ENCODE results near the gene SRSF10.
A peak's percentile ranks its signal among the peaks of the same experiment; 100 is the strongest.
"Not testable (repeated sequence)": the region's sequence is repeated elsewhere in the genome, so short reads cannot be mapped to it uniquely, and the experiment has no call there.

The SRSF10 gene

DNA sequence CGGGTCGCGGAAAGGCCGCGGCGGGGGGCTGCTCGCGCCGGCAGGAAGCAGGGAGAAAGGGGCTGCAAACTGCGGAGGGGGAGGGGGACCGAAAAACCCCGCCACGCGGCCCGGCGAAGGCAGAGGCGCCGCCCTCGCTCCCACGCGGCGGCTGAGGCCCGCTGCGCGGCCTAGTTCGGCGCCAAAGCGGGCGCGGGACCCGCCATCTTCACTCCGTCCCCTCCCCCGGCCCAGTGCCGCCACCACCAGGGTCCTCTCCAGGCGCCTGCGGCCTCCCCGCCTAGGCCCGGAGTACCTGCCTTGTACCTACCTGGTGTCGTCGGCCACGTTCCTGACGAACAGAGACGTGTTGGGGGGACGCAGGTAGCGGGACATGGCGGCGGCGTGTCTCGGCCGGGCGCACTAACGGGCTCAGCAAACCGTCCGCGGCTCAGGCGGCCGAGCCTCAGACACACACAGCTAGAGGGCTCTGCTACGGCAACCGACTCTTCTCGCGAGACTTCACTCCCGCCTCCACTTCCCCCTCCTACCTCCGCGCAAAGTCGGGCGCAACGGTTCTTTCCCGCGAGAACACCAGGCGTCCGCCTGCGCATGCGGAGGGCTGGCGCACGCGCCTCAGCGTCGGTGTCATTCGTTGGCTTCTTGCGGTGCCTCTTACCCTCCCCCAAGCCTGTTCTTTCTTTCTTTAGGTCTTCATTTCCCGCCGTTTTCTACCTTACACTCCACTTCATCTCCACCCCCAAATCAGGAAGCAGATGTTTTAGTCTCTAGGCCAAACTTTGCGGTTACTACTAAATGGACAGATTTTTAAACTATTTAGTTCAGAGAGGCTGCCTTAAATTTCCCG lies at the start of gene SRSF10:
SRSF10 (minus strand) TSS at position 447 of the 847 bp plus-strand sequence; CDS start at position 375, 72 bp downstream.
- peak; percentile 92 for DNase-seq

DNA sequence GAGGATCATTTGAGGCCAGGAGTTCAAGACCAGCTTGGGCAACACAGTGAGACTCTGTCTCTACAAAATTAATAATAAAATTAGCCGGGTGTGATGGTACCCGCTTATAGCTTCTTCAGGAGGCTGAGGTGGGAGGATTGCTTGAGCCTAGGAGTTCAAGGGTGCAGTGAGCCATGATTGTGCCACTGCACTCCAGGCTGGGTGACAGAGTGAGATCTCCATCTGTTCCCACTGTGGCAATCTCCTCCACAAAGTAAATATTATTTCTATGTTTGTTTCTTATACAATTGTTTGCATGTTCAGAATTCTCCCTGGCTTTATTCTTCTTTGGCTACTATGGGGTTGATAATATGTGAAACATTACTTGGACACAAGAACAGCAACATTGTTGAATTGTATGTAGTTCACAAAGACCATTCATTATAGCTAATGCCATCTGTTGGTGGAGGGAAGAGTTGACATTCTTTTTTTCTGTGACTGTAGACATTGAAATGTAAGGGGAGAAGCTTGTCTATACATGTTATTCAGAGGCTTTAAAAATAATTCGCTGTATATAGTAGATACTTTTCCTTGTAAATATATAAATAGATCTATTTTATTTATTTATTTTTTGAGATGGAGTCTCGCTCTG lies 47.8 kb upstream of the SRSF10 start:
- DNase-seq: no peak

DNA sequence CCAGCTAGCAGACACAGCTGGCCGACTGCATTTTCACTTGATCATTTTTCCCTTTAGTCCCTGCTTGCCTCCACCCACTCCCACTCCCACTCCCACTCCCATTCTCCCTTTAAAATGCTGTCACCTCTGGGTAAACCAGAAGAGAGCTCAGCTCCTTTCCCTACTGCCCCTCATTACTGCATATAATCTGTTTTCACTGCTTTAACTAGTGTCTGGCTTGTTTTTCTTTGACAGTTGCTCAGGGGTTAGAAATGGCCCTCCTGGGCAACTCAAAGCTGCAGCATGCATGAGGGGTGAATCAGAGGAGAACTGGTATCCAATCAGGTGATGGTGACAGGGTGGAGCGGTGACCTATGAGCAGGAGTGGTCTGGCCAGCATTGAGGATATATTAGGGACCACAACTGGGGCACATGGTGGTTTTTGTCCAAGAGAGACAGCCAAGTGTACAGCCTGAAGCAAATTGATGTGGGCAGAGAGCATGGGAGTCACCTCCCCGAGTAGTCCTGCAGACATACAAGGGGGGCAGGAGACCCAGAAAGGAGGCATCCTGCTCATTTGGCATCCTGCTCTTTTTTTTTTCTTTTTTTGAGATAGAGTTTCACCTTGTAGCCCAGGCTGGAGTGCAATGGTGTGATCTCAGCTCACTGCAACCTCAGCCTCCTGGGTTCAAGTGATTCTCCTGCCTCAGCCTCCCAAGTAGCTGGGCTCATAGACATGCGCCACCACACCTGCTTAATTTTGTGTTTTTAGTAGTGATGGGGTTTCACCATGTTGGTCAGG lies 42.6 kb upstream of the SRSF10 start:
- no peak for DNase-seq

DNA sequence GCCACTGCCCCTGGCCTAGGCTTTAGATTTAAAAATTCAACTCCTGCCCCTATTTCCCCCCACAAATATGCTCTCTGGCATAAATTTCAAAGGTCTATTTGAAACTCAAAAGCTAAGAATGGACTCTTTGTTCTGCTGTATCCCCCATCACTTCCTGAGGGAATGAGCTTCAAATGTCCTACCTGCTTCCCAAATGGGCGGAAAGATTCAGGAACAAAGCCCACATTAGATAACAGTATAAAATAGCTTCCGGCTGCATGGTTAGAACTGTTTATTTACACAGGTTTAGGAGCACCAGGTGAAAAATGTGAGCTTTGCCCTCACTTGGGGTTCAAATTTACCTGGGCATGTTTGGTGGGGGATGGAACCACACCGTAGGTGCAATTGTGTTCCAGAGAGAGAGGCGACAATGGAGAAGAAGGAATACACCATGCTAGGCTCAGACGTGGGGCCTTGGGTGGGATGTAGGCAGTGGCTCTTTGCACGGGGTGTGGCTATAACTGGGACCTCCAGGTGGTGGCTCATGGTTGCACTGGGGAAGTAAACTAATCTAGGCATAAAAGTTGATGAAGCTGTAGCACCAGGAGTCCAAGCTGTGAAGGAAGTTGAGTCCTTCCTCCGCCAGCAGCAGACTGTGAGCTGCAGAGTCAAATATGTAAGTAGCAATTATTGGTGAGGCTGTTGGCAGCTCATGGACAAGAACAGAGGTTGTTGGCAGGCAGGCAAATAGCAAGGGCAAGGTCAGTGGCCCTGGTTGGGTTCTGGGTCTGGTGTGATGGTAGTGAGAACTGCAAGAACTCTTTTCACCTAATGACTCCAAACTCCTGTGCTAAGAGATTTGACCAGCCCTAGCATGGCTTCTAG lies 41.5 kb upstream of the SRSF10 start:
- peak; percentile 4 for DNase-seq

DNA sequence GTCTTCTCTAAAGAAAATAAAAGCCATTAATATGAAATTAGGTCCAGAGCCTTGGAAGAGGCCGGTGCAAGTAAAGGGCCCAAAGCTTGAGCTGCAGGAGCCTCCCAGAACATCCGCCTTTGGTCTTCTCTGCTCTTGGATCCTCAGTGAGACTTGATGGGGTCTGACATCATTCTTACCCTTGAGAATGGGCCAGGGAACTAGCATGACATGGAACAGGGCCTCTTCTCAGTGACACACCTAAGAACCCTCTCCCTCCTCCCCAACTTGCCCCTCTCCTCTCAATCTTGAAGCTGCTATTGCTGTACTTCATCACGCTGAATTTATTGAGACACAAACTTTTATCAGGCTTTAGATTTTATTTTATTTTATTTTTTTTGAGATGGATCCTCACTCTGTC lies 40.3 kb upstream of the SRSF10 start:
- no peak for DNase-seq

DNA sequence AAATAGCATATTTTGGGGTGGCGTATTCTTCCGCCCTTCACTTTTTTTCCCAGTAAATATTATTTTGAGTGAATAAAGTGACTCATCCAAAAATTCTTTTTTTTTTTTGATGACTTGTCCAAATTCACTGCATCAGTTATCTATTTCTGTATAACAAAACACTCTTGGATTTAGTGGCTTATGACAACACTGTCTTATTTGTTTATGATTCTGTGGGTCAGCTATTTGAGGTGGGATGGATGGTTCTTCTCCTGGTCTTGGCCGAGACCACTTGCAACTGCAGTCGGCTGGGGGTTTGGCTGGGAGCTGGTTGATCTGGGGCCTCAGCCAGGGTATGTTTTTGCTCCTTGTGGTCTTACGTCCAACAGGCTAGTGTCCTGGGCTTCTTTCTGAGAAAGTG lies 39.9 kb upstream of the SRSF10 start:
- DNase-seq: no peak

DNA sequence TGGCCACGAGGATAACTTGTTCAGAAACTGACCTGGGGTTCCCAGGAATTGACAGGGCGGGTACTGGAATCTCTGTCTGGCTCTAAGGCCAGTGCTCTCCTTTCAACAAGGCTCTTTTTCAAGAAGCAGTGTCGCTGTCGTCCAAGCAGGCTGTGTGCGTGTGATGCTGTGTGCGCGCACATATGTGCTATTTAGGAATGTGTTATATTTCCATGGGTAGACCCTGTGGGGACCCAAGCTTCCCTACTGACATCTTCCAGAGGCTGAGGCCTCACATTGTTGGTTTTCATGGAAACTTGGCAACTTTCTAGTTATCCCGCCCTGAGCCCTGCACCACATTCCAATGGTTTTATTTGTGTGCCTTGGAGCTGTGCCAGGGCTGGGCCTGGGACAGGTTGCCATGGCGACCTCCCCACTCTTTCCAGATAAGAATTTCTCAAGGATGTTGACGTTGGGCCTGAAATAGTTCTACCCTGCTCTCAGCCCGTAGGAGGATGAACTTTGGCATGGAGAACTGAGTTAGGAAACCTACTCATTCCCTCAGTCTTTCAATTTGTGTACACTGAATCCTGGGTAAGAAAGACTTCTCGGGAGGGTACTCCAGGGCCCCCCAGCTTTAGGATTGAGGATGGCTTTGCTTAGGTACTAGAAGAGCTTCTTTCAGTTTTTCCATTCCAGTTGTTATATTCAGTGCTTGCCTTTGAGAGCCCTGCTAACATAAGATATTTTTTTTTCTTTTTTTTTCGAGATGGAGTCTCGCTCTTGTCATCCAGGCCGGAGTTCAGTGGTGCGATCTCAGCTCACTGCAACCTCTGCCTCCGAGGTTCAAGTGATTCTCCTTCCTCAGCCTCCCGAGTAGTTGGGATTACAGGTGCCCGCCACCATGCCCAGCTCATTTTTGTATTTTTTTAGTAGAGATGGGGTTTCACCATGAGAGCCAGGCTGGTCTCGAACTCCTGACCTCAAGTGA lies 38.8 kb upstream of the SRSF10 start:
- no peak for DNase-seq

DNA sequence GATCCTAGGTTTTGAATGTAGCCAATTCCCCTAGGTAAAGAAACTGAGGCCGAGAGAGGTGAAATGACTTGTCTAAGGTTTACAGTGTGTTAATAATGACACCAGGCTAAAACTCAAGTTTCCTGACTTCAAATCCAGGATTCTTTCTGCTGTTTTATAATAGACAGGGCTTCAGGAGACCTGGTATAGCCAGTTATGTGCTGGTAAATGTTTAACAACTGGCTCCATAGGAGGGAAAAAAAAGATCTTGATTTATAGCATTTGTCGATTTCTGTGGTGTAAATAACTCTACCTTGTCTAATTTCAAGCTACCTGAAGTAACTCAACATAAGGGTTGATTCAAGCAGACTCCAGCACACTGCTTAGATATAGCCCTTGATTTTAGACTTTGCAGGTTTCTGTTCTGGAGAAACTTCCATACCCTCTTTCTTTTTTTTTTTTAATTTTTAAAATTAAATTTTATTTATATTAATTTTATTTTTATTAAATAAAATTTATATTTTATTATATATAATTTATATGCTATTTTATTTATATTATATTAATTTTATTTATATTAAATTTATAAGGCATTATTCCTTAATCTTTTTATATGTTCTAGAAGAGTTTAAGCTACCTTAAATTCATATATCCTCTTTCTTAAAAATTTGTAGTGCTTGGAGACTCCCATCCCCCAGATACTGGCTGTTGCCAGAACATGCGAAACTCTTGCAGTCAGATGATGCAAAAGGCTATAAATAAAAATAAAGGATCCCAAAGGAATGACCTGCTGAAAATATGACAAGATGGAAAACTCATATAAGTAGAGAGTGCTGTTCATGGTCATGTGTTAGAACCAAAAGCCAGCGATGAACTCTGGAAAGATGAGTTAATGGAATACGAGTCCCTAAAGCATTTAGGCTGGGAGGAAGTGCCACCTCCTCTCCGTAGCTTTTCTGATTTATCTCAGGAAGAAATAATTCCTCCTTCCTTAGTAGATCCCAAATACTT lies 35.4 kb upstream of the SRSF10 start:
- no peak for DNase-seq

DNA sequence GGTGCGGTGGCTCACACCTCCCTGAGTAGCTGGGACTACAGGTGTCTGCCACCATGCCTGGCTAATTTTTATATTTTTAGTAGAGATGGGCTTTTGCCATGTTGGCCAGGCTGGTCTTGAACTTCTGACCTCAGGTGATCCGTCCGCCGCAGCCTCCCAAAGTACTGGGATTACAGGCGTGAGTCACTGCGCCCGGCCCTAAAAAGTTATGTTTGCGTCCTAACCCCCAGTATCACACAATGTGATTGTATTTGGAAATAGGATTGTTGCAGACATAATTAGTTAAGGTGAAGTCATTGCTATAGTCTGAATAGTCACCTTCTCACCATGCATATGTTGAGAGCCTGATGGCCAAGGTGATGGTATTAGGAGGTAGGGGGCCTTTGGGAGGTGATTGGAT lies 32.8 kb upstream of the SRSF10 start:
- not testable (repeated sequence) for DNase-seq

DNA sequence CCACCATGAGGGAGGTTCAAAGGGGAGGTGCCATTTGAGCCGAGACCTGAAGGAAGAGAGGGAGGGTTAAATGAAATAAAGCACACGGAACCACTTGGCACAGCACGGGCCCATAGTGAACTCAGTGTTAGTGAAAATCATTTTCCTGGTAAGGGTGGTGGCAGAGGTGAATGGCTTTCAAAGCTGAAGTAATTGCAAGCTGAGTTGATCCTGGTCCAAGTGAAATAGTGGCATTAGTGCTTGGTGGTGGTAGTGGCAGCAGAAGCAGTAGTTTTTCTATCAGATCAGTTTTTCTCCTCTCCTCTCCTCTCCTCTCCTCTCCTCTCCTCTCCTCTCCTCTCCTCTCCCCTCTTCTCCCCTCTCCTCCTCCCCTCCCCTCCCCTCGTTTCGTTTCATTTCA lies 30.5 kb upstream of the SRSF10 start:
- DNase-seq: no peak

DNA sequence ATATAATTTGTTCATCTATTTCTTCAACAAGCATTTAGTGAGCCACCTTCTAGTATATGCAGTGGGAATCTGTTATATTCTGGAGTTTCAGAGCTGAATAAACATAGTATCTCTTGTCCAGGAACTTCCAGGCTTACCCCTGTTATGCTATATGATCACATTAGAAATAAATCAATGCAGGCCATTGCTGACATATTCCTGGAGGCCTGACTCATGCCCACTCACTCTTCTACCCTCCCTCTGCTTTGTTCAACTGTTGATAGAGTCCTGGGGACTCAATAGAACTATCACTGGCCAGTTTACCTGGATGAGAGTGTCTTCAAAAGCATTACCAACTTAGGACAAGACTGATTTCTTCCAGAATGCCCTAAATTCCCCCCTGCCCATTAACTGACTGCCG lies 29.3 kb upstream of the SRSF10 start:
- DNase-seq: no peak

DNA sequence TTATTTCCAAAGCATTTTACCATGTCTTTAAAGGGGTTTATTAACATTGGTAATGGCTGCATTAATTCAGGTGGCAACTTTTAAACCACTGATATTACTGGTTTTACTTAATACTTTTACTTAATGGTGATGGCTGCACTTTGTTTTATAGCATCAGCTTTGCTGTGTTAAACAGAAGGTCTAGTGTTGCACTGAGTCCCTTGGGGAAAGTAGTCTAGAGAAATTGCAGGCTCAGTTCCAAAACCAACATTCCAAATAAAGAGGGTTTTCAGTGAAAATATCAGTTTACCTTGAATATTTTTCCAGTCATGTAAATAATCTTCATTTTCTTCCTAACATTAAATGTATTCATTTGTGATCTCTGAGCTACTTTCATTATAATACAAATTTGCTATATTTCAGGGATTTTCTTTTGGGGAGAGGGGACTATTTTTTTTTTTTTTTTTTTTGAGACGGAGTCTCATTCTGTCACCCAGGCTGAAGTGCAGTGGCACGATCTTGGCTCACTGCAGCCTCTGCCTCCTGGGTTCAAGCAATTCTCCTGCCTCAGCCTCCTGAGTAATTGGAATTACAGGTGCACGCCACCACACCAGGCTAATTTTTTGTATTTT lies 28.6 kb upstream of the SRSF10 start:
- DNase-seq: not testable (repeated sequence)

DNA sequence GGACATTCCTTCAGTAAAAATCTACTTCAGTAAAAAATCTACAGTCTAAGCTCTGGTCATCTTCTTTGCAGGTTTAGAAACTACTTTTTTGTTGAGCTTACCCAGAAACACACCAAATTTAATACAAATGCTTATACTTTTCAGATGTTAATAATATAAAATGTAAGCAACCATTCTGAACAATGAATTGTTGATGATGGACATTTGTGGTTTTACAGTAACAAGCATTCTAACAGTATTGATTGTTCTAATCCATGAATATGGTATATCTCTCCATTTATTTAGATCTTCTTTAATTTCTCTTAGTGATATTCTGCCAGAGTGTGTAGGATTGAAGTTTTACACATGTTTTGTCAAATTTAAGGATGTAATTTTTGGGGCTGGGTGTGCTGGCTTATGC lies 27.0 kb upstream of the SRSF10 start:
- DNase-seq: no peak

DNA sequence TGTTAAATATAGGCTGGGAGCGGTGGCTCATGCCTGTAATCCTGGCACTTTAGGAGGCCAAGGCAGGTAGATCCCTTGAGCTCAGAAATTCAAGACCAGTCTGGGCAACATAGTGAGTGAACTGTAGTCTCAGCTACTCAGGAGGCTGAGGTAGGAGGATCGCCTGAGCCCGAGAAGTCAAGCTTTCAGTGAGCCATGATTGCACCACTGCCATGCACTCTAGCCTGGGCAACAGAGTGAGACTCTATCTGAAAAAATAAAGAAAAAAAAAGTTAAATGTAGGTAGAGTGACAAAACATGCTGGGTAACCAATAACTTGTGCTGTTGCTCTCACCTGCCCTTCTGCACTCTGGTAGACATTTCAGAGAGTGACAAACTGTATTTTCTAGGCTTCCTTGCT lies 25.0 kb upstream of the SRSF10 start:
- DNase-seq: no peak

DNA sequence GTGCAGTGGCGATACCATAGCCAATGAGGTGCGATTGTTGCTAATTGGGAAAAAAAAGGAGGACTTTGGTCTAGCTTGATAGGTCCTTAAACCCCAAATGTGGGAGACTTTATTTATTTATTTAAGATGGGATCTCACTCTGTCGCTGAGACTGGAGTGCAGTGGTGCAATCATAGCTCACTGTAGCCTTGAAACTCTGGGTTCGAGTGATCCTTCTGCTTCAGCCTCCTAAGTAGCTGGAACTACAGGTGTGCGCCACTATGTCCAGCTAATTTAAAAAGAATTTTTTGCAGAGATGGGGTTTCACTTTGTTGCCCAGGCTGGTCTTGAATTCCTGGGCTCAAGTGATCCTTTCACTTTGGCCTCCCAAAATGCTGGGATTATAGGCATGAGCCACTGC lies 24.0 kb upstream of the SRSF10 start:
- no peak for DNase-seq

DNA sequence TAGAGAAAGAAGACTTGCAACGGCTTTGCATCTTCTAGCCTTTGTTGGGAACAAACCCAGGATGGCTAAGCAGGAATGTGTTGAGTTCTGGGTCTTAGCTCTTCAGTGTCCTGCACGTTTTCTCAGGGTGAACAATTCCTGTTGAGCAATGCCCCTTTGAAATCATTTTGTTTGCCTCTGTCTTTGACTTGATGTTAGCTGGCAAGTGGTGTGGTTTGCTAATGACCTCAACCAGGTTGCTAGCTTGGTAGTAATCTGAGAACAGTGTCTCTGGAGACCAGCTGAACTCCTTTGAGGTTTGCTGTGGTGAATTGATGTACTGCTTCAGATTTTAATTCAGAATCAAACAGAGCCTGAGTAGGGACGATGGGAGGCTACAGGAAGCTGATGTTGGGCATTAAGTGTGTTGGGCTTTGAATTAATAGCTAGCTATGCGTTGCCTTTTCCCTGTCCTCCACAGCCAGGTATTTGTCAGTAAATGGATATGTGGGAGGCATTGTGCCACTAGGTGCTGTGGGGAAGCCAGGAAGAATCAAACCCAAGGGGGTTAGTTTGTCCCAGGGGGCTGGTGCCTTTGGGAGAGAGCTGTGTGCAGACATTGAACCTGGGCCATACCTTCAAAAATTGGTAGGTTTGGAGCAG lies 23.3 kb upstream of the SRSF10 start:
- no peak for DNase-seq

DNA sequence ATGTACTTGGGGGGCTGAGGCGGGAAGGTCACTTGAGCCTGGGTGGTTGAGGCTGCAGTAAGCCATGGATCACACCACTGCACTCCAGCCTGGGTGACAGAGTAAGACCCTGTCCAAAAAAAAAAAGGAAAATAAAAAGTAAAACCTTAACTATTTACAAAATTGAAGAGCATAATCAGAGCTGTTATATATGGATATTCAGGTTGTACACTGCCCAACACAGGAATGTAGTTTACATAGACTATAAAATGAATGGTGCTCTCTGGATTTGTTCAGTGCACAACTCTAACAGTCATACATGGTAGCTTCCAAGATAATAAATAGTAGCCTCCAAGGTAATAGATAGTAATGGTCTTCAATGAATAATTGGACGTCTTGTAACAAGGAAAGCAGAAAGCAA lies 22.6 kb upstream of the SRSF10 start:
- no peak for DNase-seq

DNA sequence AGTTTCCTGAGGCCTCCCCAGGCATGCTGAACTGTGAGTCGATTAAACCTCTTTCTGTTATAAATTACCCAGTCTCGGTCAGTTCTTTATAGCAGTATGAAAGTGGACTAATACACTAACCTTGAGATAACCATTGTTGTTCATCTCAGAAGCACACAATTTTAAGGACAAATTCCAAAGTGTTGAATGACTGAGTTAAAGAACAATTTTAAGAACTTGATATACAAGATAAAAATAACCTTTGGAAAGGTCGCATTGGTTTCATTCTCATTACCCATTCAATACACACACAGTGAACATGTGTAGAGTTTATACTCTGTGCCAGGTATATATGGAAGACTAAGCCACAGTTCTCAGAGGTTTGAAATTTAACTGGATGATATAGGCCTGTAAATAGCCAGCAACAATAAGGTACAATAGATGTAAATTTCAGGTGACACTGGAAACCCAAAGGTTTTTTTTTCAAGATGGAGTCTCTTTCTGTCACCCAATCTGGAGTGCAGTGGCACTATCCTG lies 19.1 kb upstream of the SRSF10 start:
- DNase-seq: no peak

DNA sequence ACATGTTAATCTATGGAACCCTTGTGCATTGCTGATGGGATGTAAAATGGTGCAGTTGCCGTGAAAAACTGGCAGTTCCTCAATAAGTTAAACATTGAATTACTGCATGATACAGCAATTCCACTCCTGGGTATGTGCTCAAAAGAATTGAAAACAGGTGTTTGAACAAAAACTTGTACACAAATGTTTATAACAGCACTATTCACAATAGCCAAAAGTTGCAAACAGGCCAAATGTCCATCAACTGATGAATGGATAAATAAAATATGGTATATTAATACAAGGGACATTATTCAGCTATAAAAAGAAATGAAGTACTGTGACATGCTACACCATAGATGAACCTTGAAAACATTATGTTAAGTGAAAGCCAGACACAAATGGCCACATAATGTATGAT lies 17.7 kb upstream of the SRSF10 start:
- no peak for DNase-seq

Measured in NCI-H748 treated with DMSO at 0.1 percent for 48 hours (cell line).